NCI-H460 (cell line): ENCODE measurements around the gene PDK3. TPM values are rescaled to one million over a fixed set of nuclear protein-coding genes. Genes with fewer than 3 reads are reported as not detected.

Experiments
- DNase-seq: peaks from one replicate; pipeline ENCODE4 v3.0.0-alpha.2; 2016; ENCODE audit warnings: low read depth; ENCODE audit errors: extremely low read depth
- total RNA-seq: library from RNA; depleted of rRNA; stranded (reverse); fragments of >200 nt; shearing (Covaris generic); gene quantifications from 2 replicates; pipeline ENCODE4 v1.2.3, GENCODE V29; 2014

The PDK3 gene
- total RNA-seq, 1 experiment from 2014 or later: 9.5 TPM

GRCh38 chrX:24480400-24480865, 15.3 kb downstream of the PDK3 start:
- DNase-seq: no peak

- no peak for DNase-seq
Measured at GRCh38 chrX:24482823-24483415, 17.8 kb downstream of the PDK3 start.

GRCh38 chrX:24483596-24483995, 18.5 kb downstream of the PDK3 start:
- DNase-seq: no peak

- DNase-seq: no peak
Measured at GRCh38 chrX:24485323-24485722, 20.2 kb downstream of the PDK3 start.

GRCh38 chrX:24485976-24486680, 21.0 kb downstream of the PDK3 start:
- no peak for DNase-seq

GRCh38 chrX:24487571-24487970, 22.5 kb downstream of the PDK3 start:
- DNase-seq: no peak

GRCh38 chrX:24491741-24492140, 26.7 kb downstream of the PDK3 start:
- no peak for DNase-seq

- no peak for DNase-seq
Measured at GRCh38 chrX:24493740-24494581, 28.9 kb downstream of the PDK3 start.

GRCh38 chrX:24494647-24495075, 29.6 kb downstream of the PDK3 start:
- peak; percentile 41 for DNase-seq

- no peak for DNase-seq
Measured at GRCh38 chrX:24495700-24496099, 30.6 kb downstream of the PDK3 start.

GRCh38 chrX:24498181-24498580, 33.1 kb downstream of the PDK3 start:
- DNase-seq: peak; percentile 14

- no peak for DNase-seq
Measured at GRCh38 chrX:24498975-24499374, 33.9 kb downstream of the PDK3 start.

- DNase-seq: no peak
Measured at GRCh38 chrX:24506082-24506481, 41.0 kb downstream of the PDK3 start.

- no peak for DNase-seq
Measured at GRCh38 chrX:24508375-24508774, 43.3 kb downstream of the PDK3 start.

GRCh38 chrX:24513416-24513815, 48.3 kb downstream of the PDK3 start:
- DNase-seq: no peak

GRCh38 chrX:24515447-24515846, 50.4 kb downstream of the PDK3 start:
- no peak for DNase-seq

- DNase-seq: no peak
Measured at GRCh38 chrX:24520472-24520871, 55.4 kb downstream of the PDK3 start.

GRCh38 chrX:24525455-24525854, 60.4 kb downstream of the PDK3 start:
- DNase-seq: no peak

GRCh38 chrX:24526616-24527015, 61.5 kb downstream of the PDK3 start:
- no peak for DNase-seq

GRCh38 chrX:24528605-24529004, 63.5 kb downstream of the PDK3 start:
- DNase-seq: no peak

- no peak for DNase-seq
Measured at GRCh38 chrX:24536551-24536950, 71.5 kb downstream of the PDK3 start.
